Uterus (tissue), 2 donors: ENCODE results near the gene CH25H.

Source experiments
- CTCF ChIP-seq, 4 experiments: fragments of 200-600 bp in 2 of 4; fragments of 450-650 bp in 2 of 4; sonication (generic) in 2 of 4; IDR thresholded peaks; one replicate each; pipeline ENCODE4 v1.5.1; 2016 to 2019; ENCODE audit warnings: antibody characterized with exemption in 4 of 4, mild to moderate bottlenecking in 2 of 4, moderate library complexity in 1 of 4
- POLR2A ChIP-seq, 2 donors: fragments of 450-650 bp; IDR thresholded peaks; one replicate each; pipeline ENCODE4 v1.6.1; 2016; ENCODE audit warnings: antibody characterized with exemption in 2 of 2, mild to moderate bottlenecking in 1 of 2, moderate library complexity in 1 of 2

GRCh38 chr10:89204621-89205185, 2.4 kb downstream of the CH25H start:
- TF ChIP-seq CTCF (IDR thresholded peaks at IDR 0.05) (no peak), POLR2A (IDR thresholded peaks at IDR 0.05) (no peak)
